ENCODE data around the gene SH3GL1. TPM values are rescaled to one million over a fixed set of nuclear protein-coding genes. Genes with fewer than 3 reads are reported as not detected.
"Not testable (repeated sequence)": the region's sequence is repeated elsewhere in the genome, so short reads cannot be mapped to it uniquely, and the experiment has no call there.

Gene SH3GL1
- total RNA-seq, 4 donors from 2014 or later, result 49.4 to 77.2 (median 59.5) TPM

DNA sequence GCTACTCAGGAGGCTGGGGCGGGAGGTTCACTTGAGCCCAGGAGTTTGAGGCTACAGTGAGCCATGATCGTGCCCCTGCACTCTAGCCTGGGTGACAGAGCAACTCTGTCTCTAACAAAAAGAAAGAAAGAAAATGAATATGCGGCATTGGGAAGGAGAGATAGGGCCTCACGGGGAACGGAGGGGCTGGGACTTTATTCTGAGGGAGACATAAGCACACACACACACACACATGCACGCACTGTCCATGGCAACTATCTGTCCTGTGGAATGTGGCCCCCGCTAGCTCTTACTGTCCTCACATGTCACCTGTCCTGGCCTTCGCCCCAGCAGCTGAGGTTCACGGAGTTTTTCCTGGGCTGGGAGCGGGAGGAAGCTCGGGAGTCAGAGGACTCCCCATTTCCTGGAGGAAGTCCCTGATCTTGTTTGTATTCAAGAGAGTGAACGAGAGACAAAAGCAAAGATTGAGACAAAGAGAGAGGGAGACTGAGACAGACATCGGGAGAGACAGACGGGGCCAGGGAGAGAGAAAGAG, 62.4 kb downstream of the SH3GL1 start:
- H3K4me1 ChIP-seq, result peaks cover 11 to 23% (median 18%) of the 10 kb centered on the region in 4 donors
- intact Hi-C loops (cut with DNase I), result no loop called here
- H3K27ac ChIP-seq (replicated peaks in 1 of 4), result peak overlapping the region; percentile 18 to 52 (median 43)
- H3K9me3 ChIP-seq, result no peaks in the 10 kb centered on the region
- H3K36me3 ChIP-seq, result no peaks in the 10 kb centered on the region
- peak overlapping the region; percentile 42 to 60 (median 50) for H3K4me3 ChIP-seq
- 27% methylated on average over 14 of the region's 14 CpGs for WGBS
- H3K27me3 ChIP-seq, result no peaks in the 10 kb centered on the region
- no peak for TF ChIP-seq POLR2A (IDR thresholded peaks at IDR 0.05; ENCODE audit: low read depth)
- TF ChIP-seq, protein P1, sequence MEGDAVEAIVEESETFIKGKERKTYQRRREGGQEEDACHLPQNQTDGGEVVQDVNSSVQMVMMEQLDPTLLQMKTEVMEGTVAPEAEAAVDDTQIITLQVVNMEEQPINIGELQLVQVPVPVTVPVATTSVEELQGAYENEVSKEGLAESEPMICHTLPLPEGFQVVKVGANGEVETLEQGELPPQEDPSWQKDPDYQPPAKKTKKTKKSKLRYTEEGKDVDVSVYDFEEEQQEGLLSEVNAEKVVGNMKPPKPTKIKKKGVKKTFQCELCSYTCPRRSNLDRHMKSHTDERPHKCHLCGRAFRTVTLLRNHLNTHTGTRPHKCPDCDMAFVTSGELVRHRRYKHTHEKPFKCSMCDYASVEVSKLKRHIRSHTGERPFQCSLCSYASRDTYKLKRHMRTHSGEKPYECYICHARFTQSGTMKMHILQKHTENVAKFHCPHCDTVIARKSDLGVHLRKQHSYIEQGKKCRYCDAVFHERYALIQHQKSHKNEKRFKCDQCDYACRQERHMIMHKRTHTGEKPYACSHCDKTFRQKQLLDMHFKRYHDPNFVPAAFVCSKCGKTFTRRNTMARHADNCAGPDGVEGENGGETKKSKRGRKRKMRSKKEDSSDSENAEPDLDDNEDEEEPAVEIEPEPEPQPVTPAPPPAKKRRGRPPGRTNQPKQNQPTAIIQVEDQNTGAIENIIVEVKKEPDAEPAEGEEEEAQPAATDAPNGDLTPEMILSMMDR (IDR thresholded peaks at IDR 0.05), result no peak
- TF ChIP-seq EP300 (IDR thresholded peaks at IDR 0.05), result no peak
- TF ChIP-seq POLR2AphosphoS5 (IDR thresholded peaks at IDR 0.05), result no peak
- no peak for DNase-seq (ENCODE audit: extremely low spot score)

DNA sequence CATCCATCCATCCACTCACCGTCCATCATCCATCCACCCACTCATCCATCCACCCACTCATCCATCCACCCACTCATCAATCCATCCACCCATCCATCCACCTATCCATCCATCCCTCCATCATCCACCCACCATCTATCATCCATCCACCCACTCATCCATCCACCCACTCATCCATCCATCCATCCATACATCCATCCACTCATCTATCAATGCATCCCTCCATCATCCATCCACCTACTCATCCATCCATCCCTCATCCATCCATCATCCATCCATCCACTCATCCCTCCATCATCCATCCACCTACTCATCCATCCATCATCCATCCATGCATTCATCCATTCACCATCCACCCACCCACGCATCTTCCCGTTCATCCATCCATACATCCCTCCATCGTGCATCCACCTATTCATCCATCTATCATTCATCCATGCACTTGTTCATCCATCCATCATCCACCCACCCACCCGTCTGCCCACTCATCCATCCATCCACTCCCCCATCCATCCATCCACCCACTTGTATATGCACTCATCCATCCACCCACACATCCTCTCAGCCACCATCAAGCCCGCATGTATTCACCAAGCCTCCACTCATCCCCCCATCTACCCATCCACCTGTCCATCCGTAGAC, 65.3 kb downstream of the SH3GL1 start:
- no peak overlapping the region for H3K4me3 ChIP-seq
- TF ChIP-seq POLR2AphosphoS5 (IDR thresholded peaks at IDR 0.05), result no peak
- no peak for TF ChIP-seq EP300 (IDR thresholded peaks at IDR 0.05)
- no peak for TF ChIP-seq POLR2A (IDR thresholded peaks at IDR 0.05; ENCODE audit: low read depth)
- TF ChIP-seq, protein P1 (IDR thresholded peaks at IDR 0.05), result no peak
- 96% methylated on average over 7 of the region's 7 CpGs for WGBS
- no peak for DNase-seq (ENCODE audit: extremely low spot score)
- intact Hi-C loops (cut with DNase I), result no loop called here
- no peaks in the 10 kb centered on the region for H3K27me3 ChIP-seq
- peaks cover 5 to 17% (median 13%) of the 10 kb centered on the region in 4 donors for H3K4me1 ChIP-seq
- no peak overlapping the region for H3K27ac ChIP-seq (replicated peaks in 1 of 4)
- H3K9me3 ChIP-seq, result no peaks in the 10 kb centered on the region
- no peaks in the 10 kb centered on the region for H3K36me3 ChIP-seq

DNA sequence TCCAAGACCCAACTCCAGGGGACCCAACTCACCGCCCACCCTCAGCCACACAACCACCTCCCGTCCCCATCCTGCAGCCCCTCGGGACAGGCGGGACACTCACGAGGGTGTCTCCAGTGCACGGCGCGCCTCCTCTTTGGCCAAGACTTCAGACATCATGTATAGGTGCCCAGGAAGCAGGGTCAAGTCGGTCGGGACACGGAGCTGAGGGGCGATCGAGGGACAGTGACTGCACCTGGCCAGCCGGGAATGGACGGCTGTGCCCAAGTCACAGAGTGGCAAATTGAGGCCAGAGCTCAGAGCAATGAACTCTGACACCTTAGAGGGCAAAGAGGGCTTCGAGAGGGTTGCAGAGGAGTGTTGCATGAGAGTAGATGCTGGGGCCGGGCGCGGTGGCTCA, 70.5 kb downstream of the SH3GL1 start:
- intact Hi-C loops (cut with DNase I), result no loop called here
- H3K36me3 ChIP-seq, result no peaks in the 10 kb centered on the region
- no peak for TF ChIP-seq POLR2AphosphoS5 (IDR thresholded peaks at IDR 0.05)
- TF ChIP-seq, protein P1 (IDR thresholded peaks at IDR 0.05), result no peak
- no peak for TF ChIP-seq POLR2A (IDR thresholded peaks at IDR 0.05; ENCODE audit: low read depth)
- no peak for TF ChIP-seq EP300 (IDR thresholded peaks at IDR 0.05)
- no peaks in the 10 kb centered on the region for H3K9me3 ChIP-seq
- WGBS, result 95% methylated on average over 12 of the region's 19 CpGs
- no peak for DNase-seq (ENCODE audit: extremely low spot score)
- peaks cover 0 to 47% (median 7%) of the 10 kb centered on the region in 4 donors for H3K27me3 ChIP-seq
- no peak overlapping the region for H3K27ac ChIP-seq (replicated peaks in 1 of 4)
- peaks cover 20 to 30% (median 26%) of the 10 kb centered on the region in 4 donors for H3K4me1 ChIP-seq
- no peak overlapping the region for H3K4me3 ChIP-seq

DNA sequence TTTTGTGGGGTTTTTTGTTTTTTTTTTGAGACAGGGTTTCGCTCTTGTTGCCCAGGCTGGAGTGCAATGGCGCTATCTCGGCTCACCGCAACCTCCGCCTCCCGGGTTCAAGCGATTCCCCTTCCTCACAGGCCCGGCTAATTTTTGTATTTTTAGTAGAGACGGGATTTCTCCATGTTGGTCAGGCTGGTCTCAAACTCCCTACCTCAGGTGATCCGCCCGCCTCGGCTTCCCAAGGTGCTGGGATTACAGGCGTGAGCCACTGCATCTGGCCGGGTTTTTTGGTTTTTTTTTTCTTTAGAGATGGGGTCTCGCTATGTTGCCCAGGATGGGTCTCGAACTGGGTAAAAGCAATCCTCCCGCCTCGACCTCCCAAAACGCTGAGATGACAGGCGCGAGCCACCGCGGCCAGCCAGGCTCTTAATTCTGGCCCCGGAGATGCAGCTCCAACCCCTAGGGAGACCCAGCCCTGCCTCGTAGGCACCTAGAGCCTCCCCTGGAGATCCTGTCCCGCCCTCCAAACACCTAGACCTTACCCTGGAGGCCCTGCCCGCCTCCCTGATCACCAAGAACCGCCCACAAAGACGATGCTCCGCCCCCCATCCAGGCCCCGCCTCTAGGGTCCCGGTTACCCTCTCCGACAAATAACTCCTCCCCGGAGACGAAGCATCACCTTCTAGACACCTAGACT, 71.2 kb downstream of the SH3GL1 start:
- H3K9me3 ChIP-seq; DNase-seq (ENCODE audit: extremely low spot score); H3K36me3 ChIP-seq; intact Hi-C loops (cut with DNase I): not testable (repeated sequence)
- H3K4me3 ChIP-seq, result peak overlapping the region; percentile 36 to 60 (median 55)
- H3K4me1 ChIP-seq, result peaks cover 20 to 30% (median 26%) of the 10 kb centered on the region in 4 donors
- peak overlapping the region in 3 of 4 donors; percentile 21 to 44 (median 31) for H3K27ac ChIP-seq (replicated peaks in 1 of 4)
- 40% methylated on average over 35 of the region's 35 CpGs for WGBS
- peaks cover 0 to 47% (median 7%) of the 10 kb centered on the region in 4 donors for H3K27me3 ChIP-seq
